Ascending aorta (tissue), 2 donors: Measurements from ENCODE around the gene NDUFB10. TPM values are rescaled to one million over a fixed set of nuclear protein-coding genes. Genes with fewer than 3 reads are reported as not detected.
A peak's percentile ranks its signal among the peaks of the same experiment; 100 is the strongest.

Source experiments
- DNase-seq, 2 donors: peaks; one replicate each; pipeline ENCODE4 v3.0.0-alpha.2; 2019; ENCODE audit warnings: low spot score in 2 of 2
- H3K27ac ChIP-seq, 2 donors: fragments of 200-600 bp; sonication (generic); one replicate each; pipeline ENCODE4 v1.5.1; 2016 to 2017; ENCODE audit warnings: mild to moderate bottlenecking in 1 of 2
- H3K27me3 ChIP-seq: fragments of 200-600 bp; sonication (generic); one replicate; pipeline ENCODE4 v1.5.1; 2017
- H3K36me3 ChIP-seq, 2 donors: fragments of 200-600 bp; sonication (generic); one replicate each; pipeline ENCODE4 v1.5.1; 2016
- H3K4me1 ChIP-seq, 2 donors: fragments of 200-600 bp; sonication (generic); one replicate each; pipeline ENCODE4 v1.5.1; 2016 to 2017; ENCODE audit warnings: mild to moderate bottlenecking in 1 of 2
- H3K4me3 ChIP-seq, 2 donors: fragments of 200-600 bp; sonication (generic); one replicate each; pipeline ENCODE4 v1.5.1; 2016 to 2017; ENCODE audit warnings: mild to moderate bottlenecking in 1 of 2
- H3K9me3 ChIP-seq, 2 donors: fragments of 200-600 bp; sonication (generic); one replicate each; pipeline ENCODE4 v1.5.1; 2016
- CTCF ChIP-seq, 3 experiments: fragments of 200-600 bp in 2 of 3; fragments of 450-650 bp in 1 of 3; sonication (generic) in 2 of 3; IDR thresholded peaks; one replicate each; pipeline ENCODE4 v1.5.1; 2016 to 2019; ENCODE audit warnings: antibody characterized with exemption in 3 of 3, mild to moderate bottlenecking in 1 of 3, moderate library complexity in 1 of 3
- intact Hi-C: fragments of 100-400 bp; cut with DNase I; formaldehyde crosslinking; loops from one replicate; pipeline ENCODE4 v1.15.1; 2023
- total RNA-seq: library from RNA; depleted of rRNA; stranded (reverse); fragments of >200 nt; gene quantifications from one replicate; pipeline ENCODE4 v1.1.0, GENCODE V29; 2016

NDUFB10 gene
- total RNA-seq, 1 donor from 2014 or later, result 68.2 TPM

- H3K27me3 ChIP-seq, result peaks cover 14% of the 10 kb centered on the region
- peaks cover 10 to 21% of the 10 kb centered on the region in 2 donors for H3K4me1 ChIP-seq
- no peak for DNase-seq
- intact Hi-C loops, result no loop called here
- peaks cover 14 to 16% of the 10 kb centered on the region in 2 donors for H3K36me3 ChIP-seq
- H3K4me3 ChIP-seq, result peak overlapping the region in 1 of 2 donors; percentile 95
- no peaks in the 10 kb centered on the region for H3K9me3 ChIP-seq
- no peak for TF ChIP-seq CTCF (IDR thresholded peaks at IDR 0.05)
- H3K27ac ChIP-seq, result no peak overlapping the region
Observed at GRCh38 chr16:1985466-1986150, 26.3 kb downstream of the NDUFB10 start.

GRCh38 chr16:1987198-1987597 lies 27.9 kb downstream of the NDUFB10 start:
- intact Hi-C loops, result no loop called here
- Histone ChIP-seq H3K27ac (no peak overlapping the region), H3K9me3 (no peaks in the 10 kb centered on the region), H3K4me3 (no peak overlapping the region), H3K27me3 (peaks cover 16% of the 10 kb centered on the region), H3K4me1 (peaks cover 19 to 34% of the 10 kb centered on the region in 2 donors), H3K36me3 (peaks cover 14 to 16% of the 10 kb centered on the region in 2 donors)
- DNase-seq, result no peak
- TF ChIP-seq CTCF (IDR thresholded peaks at IDR 0.05), result no peak

GRCh38 chr16:1989209-1990100 lies 30.1 kb downstream of the NDUFB10 start, which contains the start of gene SYNGR3:
SYNGR3 (plus strand) TSS chr16:1989970; CDS start chr16:1990103, 133 bp downstream.
- peak within 1 kb of the TSS in 1 of 2 donors; percentile 39 for H3K4me3 ChIP-seq
- intact Hi-C loops, result no loop called here
- peaks cover 20 to 35% of the 10 kb centered on the region in 2 donors for H3K4me1 ChIP-seq
- H3K36me3 ChIP-seq, result peaks cover 14 to 16% of the 10 kb centered on the region in 2 donors
- no peaks in the 10 kb centered on the region for H3K9me3 ChIP-seq
- TF ChIP-seq CTCF (IDR thresholded peaks at IDR 0.05), result no peak
- no peak for DNase-seq
- H3K27ac ChIP-seq, result no peak within 1 kb of the TSS
- H3K27me3 ChIP-seq, result peaks cover 16% of the 10 kb centered on the region

- H3K4me3 ChIP-seq, result peak overlapping the region in 1 of 2 donors; percentile 39
- no peak for DNase-seq
- no peaks in the 10 kb centered on the region for H3K9me3 ChIP-seq
- TF ChIP-seq CTCF (IDR thresholded peaks at IDR 0.05), result no peak
- intact Hi-C loops, result no loop called here
- H3K27ac ChIP-seq, result no peak overlapping the region
- H3K36me3 ChIP-seq, result peaks cover 14 to 16% of the 10 kb centered on the region in 2 donors
- H3K4me1 ChIP-seq, result peaks cover 16 to 30% of the 10 kb centered on the region in 2 donors
- H3K27me3 ChIP-seq, result peaks cover 16% of the 10 kb centered on the region
Observed at GRCh38 chr16:1990101-1990350, 30.7 kb downstream of the NDUFB10 start.

GRCh38 chr16:1990351-1991134 lies 31.2 kb downstream of the NDUFB10 start:
- Histone ChIP-seq H3K27ac (no peak overlapping the region), H3K9me3 (no peaks in the 10 kb centered on the region), H3K27me3 (peaks cover 16% of the 10 kb centered on the region), H3K4me1 (peaks cover 13 to 25% of the 10 kb centered on the region in 2 donors), H3K36me3 (peaks cover 11 to 13% of the 10 kb centered on the region in 2 donors), H3K4me3 (peak overlapping the region in 1 of 2 donors; percentile 39)
- TF ChIP-seq CTCF (IDR thresholded peaks at IDR 0.05), result no peak
- no peak for DNase-seq
- intact Hi-C loops, result no loop called here
